Measurements from ENCODE around the gene EHMT1.

DNA sequence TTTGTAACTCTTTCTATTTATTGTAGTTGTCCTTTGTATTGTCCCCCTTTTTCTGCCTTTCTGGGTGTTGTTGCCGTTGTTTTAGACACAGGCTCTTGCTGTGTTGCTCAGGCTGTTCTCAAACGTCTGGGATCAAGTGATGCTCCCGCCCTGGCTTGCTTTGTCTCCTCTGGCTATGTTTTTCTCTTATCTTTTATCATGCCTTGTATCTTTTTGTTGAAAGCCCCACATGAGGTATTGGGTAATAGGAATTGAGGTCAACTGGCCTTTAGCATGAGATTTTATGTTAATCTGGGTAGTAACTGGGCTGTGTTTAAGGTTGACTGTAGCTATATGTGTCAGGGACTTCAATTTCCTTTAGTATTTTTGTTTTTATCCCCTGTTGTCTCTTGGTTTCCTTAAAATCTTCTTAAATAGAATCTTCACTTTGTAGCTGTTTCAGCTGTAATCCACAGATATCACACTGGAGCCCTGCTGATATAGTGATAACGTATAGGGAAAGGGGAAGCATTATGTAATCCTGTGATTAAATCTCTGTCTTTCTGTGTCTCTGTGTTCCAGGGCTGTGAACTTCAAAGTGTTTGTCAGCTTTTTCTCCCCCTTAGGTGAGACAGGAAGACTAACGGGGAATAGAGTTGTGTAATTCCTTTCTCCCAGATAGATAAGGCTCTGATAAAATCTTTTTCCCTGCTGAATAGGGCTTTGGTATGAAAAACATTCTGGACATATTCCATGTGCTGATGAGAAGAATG lies 232.9 kb downstream of the EHMT1 start:
- no peak for TF ChIP-seq CTCF (IDR thresholded peaks at IDR 0.05; ENCODE audit: insufficient read depth, low read length, poor library complexity, severe bottlenecking)
- no peak for TF ChIP-seq EZH2phosphoT487 (conservative IDR thresholded peaks at IDR 0.05; ENCODE audit: low read length)

Measured in SU-DHL-6 (cell line).